SU-DHL-6 (cell line): ENCODE measurements around the gene TRPM2.

ENCODE experiments used
- CTCF ChIP-seq: fragments of 200-600 bp; sonication (generic); IDR thresholded peaks from one replicate; pipeline ENCODE4 v1.5.1; 2017; ENCODE audit warnings: antibody characterized with exemption, mild to moderate bottlenecking, low read length, moderate library complexity; ENCODE audit not compliant: insufficient read depth, poor library complexity, severe bottlenecking
- EZH2phosphoT487 ChIP-seq: fragments of 200-600 bp; sonication (generic), shearing (Covaris generic); conservative IDR thresholded peaks from 2 replicates; pipeline ENCODE4 v1.6.1; 2018; ENCODE audit warnings: mild to moderate bottlenecking, antibody characterized with exemption, low read length, moderate library complexity, mixed read lengths

- TF ChIP-seq CTCF: no peak
- no peak for TF ChIP-seq EZH2phosphoT487
Measured at GRCh38 chr21:44354775-44355771, 1.7 kb downstream of the TRPM2 start.
